CD4-positive, alpha-beta memory T cell (primary cell): Measurements from ENCODE around the gene PYCARD. TPM values are rescaled to one million over a fixed set of nuclear protein-coding genes. Genes with fewer than 3 reads are reported as not detected.
A peak's percentile ranks its signal among the peaks of the same experiment; 100 is the strongest.

Experiments used
- CTCF ChIA-PET: fragments of 350-600 bp; sonication (Branson Sonifier 250); formaldehyde crosslinking; loops from one replicate; lab custom pipeline; 2021; ENCODE audit warnings: inconsistent platforms; ENCODE audit not compliant: partially characterized antibody; lab: Charles Lee
- POLR2A ChIA-PET: fragments of 350-600 bp; sonication (Branson Sonifier 250); formaldehyde crosslinking; loops from one replicate; lab custom pipeline; 2021; ENCODE audit not compliant: partially characterized antibody; lab: Charles Lee
- DNase-seq, 5 donors: peaks; one replicate each; pipeline versions ENCODE4 v3.0.0 to v3.0.0-alpha.2; 2020 to 2022; ENCODE audit warnings: mixed read lengths in 1 of 5
- H3K27ac ChIP-seq: one replicate; pipeline ENCODE4 v1.7.0; 2013; ENCODE audit warnings: low read depth, low read length
- H3K27me3 ChIP-seq: 2 replicates; pipeline ENCODE4 v1.7.0; 2013; ENCODE audit warnings: mild to moderate bottlenecking, low read length, moderate library complexity; ENCODE audit not compliant: insufficient read depth
- H3K36me3 ChIP-seq: 2 replicates; pipeline ENCODE4 v1.7.0; 2013; ENCODE audit warnings: mild to moderate bottlenecking, low read length, moderate library complexity; ENCODE audit not compliant: insufficient read depth
- H3K4me1 ChIP-seq: 2 replicates; pipeline ENCODE4 v1.7.0; 2013; ENCODE audit warnings: mild to moderate bottlenecking, low read length, moderate library complexity; ENCODE audit not compliant: insufficient read depth
- H3K4me3 ChIP-seq, 2 donors: one replicate each; pipeline ENCODE4 v1.7.0; 2013; ENCODE audit warnings: low read length in 2 of 2, mild to moderate bottlenecking in 1 of 2
- H3K9me3 ChIP-seq, 2 donors: one replicate each; pipeline ENCODE4 v1.7.0; 2013; ENCODE audit warnings: low read length in 2 of 2, control low read depth in 1 of 2; ENCODE audit not compliant: control insufficient read depth in 1 of 2
- H3K27ac Mint-ChIP-seq, 7 donors: one replicate each; pipeline ENCODE4 v1.8.0; 2020 to 2021; ENCODE audit warnings: mixed read lengths in 7 of 7, mild to moderate bottlenecking in 6 of 7, inconsistent platforms in 3 of 7, moderate library complexity in 3 of 7
- H3K27me3 Mint-ChIP-seq, 2 donors: one replicate each; pipeline ENCODE4 v1.8.0; 2020 to 2021; ENCODE audit warnings: mixed read lengths in 2 of 2
- H3K36me3 Mint-ChIP-seq, 2 donors: one replicate each; pipeline ENCODE4 v1.8.0; 2020 to 2021; ENCODE audit warnings: mixed read lengths in 2 of 2, inconsistent platforms in 1 of 2, mild to moderate bottlenecking in 1 of 2
- H3K4me1 Mint-ChIP-seq, 4 donors: one replicate each; pipeline ENCODE4 v1.8.0; 2020 to 2021; ENCODE audit warnings: mixed read lengths in 4 of 4, mild to moderate bottlenecking in 1 of 4
- H3K4me3 Mint-ChIP-seq, 8 donors: one replicate each; pipeline ENCODE4 v1.8.0; 2020 to 2021; ENCODE audit warnings: mixed read lengths in 8 of 8, mild to moderate bottlenecking in 7 of 8, moderate library complexity in 6 of 8, inconsistent platforms in 3 of 8
- H3K9me3 Mint-ChIP-seq, 8 donors: one replicate each; pipeline ENCODE4 v1.8.0; 2020 to 2021; ENCODE audit warnings: mixed read lengths in 8 of 8, mild to moderate bottlenecking in 5 of 8, inconsistent platforms in 3 of 8, moderate library complexity in 1 of 8
- intact Hi-C: fragments of 100-400 bp; cut with micrococcal nuclease; formaldehyde crosslinking; loops from one replicate; pipeline ENCODE4 v1.15.1; 2023
- polyA plus RNA-seq, 2 donors: library from polyadenylated mRNA; unstranded; fragments of 300-500 nt; fragmentation: Illumina TruSeq; gene quantifications; one replicate each; pipeline ENCODE4 v1.2.3, GENCODE V29; 2021
- total RNA-seq, 2 experiments: library from RNA; stranded (reverse); gene quantifications; one replicate each; pipeline ENCODE4 v1.2.3, GENCODE V29; 2021

Gene PYCARD
- total and polyA plus RNA-seq, 4 experiments from 2014 or later = 25.9 to 60.6 (median 39.5) TPM

DNA sequence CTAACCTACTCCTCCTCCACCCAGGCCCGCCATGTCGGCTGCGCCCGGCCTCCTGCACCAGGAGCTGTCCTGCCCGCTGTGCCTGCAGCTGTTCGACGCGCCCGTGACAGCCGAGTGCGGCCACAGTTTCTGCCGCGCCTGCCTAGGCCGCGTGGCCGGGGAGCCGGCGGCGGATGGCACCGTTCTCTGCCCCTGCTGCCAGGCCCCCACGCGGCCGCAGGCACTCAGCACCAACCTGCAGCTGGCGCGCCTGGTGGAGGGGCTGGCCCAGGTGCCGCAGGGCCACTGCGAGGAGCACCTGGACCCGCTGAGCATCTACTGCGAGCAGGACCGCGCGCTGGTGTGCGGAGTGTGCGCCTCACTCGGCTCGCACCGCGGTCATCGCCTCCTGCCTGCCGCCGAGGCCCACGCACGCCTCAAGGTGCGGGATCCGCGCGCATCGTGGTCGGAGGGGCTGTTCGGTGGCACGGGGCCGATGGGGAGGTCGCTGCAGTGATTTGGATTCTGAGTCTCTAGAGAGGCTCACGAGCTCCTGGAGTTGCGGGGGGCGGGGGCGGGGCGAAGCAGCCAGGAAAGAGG lies 12.2 kb upstream of the PYCARD start:
- Histone ChIP-seq H3K4me3 (no peak overlapping the region), H3K27me3 (peaks cover 26% of the 10 kb centered on the region), H3K27ac (no peak overlapping the region), H3K9me3 (no peaks in the 10 kb centered on the region), H3K4me1 (peaks cover 23% of the 10 kb centered on the region), H3K36me3 (no peaks in the 10 kb centered on the region)
- Mint-ChIP-seq H3K9me3 (peaks cover 0 to 2% (median 0%) of the 10 kb centered on the region in 8 donors), H3K4me1 (peaks cover 16 to 22% (median 18%) of the 10 kb centered on the region in 4 donors), H3K27ac (no peak overlapping the region), H3K4me3 (peak overlapping the region; percentile 57 to 80 (median 68)), H3K27me3 (peaks cover 27 to 32% of the 10 kb centered on the region in 2 donors), H3K36me3 (no peaks in the 10 kb centered on the region)
- DNase-seq = peak in 1 of 5 donors; percentile 18
- ChIA-PET POLR2A (interaction anchor here (1.1 to 3.7 kb wide), 2 partner anchors 13 to 73 kb away, joined by 4 to 31 read pairs; partner anchors contain the start of gene PYCARD), CTCF (no interaction called here)
- intact Hi-C loops = no loop called here

DNA sequence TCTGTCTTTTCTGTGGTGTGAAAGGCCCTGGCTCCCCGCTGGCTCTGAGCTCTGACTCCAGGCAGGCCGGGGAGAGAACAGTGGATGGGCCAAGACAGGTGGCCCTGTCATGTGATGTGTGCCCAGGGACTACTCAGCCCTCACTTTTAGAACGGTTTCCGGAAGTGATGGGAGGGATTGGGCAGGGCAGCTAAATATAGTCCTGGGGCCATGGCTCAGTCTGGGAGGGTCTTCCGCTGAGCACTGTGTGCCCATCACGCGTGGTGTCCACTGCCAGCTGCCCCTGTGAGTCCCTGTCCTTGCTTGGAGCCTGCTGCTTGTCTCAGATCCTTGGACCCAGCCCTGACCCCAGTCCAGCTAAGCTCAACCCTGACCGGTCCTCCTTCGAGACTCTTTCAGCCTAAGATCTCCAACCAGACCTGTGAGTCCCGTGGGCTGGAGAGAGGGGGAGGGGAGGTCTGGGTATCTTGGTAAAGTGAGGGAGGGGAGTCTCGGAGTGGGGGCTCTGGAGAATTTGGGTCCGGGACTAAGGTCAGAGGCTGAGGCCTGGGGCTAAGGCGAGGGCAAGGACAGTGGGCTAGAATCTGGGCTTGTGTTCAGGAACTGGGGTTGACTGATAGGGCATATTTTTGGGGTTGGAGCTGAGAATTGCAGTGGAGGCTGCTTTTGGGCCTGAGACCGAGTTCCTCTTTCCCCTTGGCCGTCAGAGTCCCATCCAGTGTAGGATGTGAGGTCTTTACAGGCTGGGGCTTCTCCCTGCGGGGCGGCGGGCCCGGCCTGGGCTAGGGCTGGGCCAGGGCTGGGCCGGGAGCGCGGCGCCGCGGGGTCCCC lies 11.5 kb upstream of the PYCARD start, which contains the start of gene TRIM72:
Gene TRIM72 (plus strand): TSS at position 243 of the 831 bp plus-strand sequence. CDS start 620 bp downstream, outside the sequence.
- H3K36me3 Mint-ChIP-seq = no peaks in the 10 kb centered on the region
- H3K27me3 Mint-ChIP-seq = peaks cover 27 to 32% of the 10 kb centered on the region in 2 donors
- peaks cover 26% of the 10 kb centered on the region for H3K27me3 ChIP-seq
- H3K9me3 Mint-ChIP-seq = peaks cover 0 to 2% (median 0%) of the 10 kb centered on the region in 8 donors
- no peak within 1 kb of the TSS for H3K4me3 ChIP-seq
- no peak within 1 kb of the TSS for H3K27ac ChIP-seq
- H3K4me3 Mint-ChIP-seq = peak within 1 kb of the TSS in 6 of 8 donors; percentile 36 to 80 (median 62)
- H3K36me3 ChIP-seq = no peaks in the 10 kb centered on the region
- peaks cover 23% of the 10 kb centered on the region for H3K4me1 ChIP-seq
- intact Hi-C loops = no loop called here
- no peak for DNase-seq
- H3K9me3 ChIP-seq = no peaks in the 10 kb centered on the region
- ChIA-PET POLR2A (interaction anchor here (0.6 to 3.7 kb wide), 3 partner anchors 12 to 119 kb away, joined by 3 to 31 read pairs (median 4); partner anchors contain the start of gene PYCARD), CTCF (no interaction called here)
- H3K27ac Mint-ChIP-seq = peak within 1 kb of the TSS in 2 of 7 donors; percentile 3 to 15
- peaks cover 16 to 22% (median 18%) of the 10 kb centered on the region in 4 donors for H3K4me1 Mint-ChIP-seq

DNA sequence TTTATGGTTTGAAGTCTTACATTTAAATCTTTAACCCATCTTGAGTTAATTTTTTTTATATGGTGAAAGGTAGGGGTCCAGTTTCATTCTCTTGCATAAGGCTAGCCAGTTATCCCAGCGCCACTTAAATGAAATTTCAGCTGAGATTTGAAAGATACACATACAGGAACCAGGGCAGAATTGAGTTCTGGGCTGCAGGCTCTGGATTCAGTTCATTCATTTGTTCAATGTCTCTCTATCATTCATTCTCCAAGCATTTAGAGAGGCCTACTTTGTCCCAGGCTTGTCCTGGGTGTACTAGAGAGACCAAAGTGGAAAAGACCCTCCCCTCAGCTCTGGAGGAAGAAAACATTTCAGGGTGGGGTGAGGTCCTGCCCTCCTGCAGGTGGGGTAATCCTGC lies 10.8 kb upstream of the PYCARD start:
- Mint-ChIP-seq H3K4me3 (peak overlapping the region in 1 of 8 donors; percentile 21), H3K27me3 (peaks cover 25% of the 10 kb centered on the region in 2 donors), H3K4me1 (peaks cover 16 to 22% (median 18%) of the 10 kb centered on the region in 4 donors), H3K36me3 (no peaks in the 10 kb centered on the region), H3K9me3 (peaks cover 0 to 2% (median 0%) of the 10 kb centered on the region in 8 donors), H3K27ac (no peak overlapping the region)
- Histone ChIP-seq H3K36me3 (no peaks in the 10 kb centered on the region), H3K9me3 (no peaks in the 10 kb centered on the region), H3K4me3 (no peak overlapping the region), H3K4me1 (peaks cover 23% of the 10 kb centered on the region), H3K27ac (no peak overlapping the region), H3K27me3 (peaks cover 26% of the 10 kb centered on the region)
- no peak for DNase-seq
- POLR2A ChIA-PET = interaction anchor here (0.6 to 0.9 kb wide), 2 partner anchors 15 to 118 kb away, joined by 3 to 4 read pairs; no protein-coding TSS in a partner anchor
- CTCF ChIA-PET = no interaction called here
- intact Hi-C loops = no loop called here

DNA sequence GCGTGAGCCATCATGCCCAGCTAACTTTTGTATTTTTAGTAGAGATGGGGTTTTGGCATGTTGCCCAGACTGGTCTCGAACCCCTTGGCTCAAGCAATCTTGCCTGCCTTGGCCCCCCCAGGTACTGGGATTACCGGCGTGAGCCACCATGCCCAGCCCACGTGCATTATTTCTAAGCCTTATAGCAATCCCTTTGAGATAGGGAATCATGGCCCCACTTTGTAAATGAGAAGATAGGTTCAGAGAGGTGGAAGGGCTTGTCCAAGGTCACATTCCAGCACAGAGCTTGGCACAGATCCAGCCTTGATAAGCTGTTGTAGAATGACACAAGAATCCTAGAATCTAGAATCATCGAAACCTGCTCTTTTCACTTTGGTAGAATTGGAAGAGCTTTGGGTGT lies 4.2 kb upstream of the PYCARD start:
- peaks cover 0 to 7% of the 10 kb centered on the region in 2 donors for H3K36me3 Mint-ChIP-seq
- POLR2A ChIA-PET = interaction anchor here (1.6 kb wide), 1 partner anchor 9 kb away, joined by 4 read pairs; no protein-coding TSS in a partner anchor
- H3K4me1 Mint-ChIP-seq = peaks cover 12 to 27% (median 18%) of the 10 kb centered on the region in 4 donors

DNA sequence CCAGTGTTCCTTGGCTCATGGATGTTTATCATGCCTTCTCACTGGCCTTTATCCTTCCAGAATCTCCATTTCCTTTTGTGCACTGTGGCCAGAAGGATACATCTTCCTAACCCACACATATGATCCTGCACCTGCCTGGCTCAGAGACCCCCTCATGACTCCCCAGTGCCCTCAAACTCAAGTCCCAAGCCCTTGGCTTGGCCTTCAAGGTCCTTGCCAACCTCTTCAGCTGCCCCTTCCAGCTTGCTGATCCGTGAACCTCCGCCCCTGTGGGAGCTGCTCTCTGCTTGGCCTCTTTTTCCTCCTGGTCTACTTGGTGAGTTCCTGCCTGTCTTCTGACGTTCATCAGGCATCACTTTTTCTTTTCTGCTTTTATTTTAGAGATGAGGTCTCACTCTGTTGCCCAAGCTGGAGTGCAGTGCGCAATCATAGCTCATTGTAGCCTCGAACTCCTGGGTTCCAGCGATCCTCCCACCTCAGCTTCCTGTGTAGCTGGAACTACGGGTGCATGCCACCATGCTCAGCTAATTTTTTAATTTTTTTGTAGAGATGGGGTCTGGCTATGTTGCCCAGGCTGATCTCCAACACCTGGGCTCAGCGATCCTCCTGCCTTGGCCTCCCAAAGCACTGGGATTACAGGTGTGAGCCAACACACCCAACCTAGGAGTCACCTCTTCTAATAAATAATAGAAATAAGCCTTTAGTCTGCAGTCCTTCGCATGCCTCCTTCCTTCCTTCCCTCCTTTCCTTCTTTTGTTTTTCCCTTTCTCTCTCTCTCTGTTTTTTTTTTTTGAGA lies 2.5 kb upstream of the PYCARD start:
- Mint-ChIP-seq H3K9me3 (peaks cover 0 to 8% (median 0%) of the 10 kb centered on the region in 8 donors), H3K4me3 (peak overlapping the region in 4 of 8 donors; percentile 7 to 69 (median 60)), H3K27me3 (no peaks in the 10 kb centered on the region), H3K4me1 (peaks cover 21 to 43% (median 30%) of the 10 kb centered on the region in 4 donors), H3K27ac (peak overlapping the region in 4 of 7 donors; percentile 19 to 91 (median 63)), H3K36me3 (peaks cover 0 to 13% of the 10 kb centered on the region in 2 donors)
- DNase-seq = no peak
- Histone ChIP-seq H3K36me3 (no peaks in the 10 kb centered on the region), H3K27ac (no peak overlapping the region), H3K4me1 (peaks cover 28% of the 10 kb centered on the region), H3K9me3 (no peaks in the 10 kb centered on the region), H3K4me3 (no peak overlapping the region), H3K27me3 (no peaks in the 10 kb centered on the region)
- CTCF ChIA-PET = interaction anchor here (0.7 kb wide), 1 partner anchor 152 kb away, joined by 3 read pairs; no protein-coding TSS in a partner anchor
- intact Hi-C loops = no loop called here
- POLR2A ChIA-PET = interaction anchor here (6.0 kb wide), 1 partner anchor 27 kb away, joined by 119 read pairs; the partner anchor contains the start of gene FUS

More for the DNA sequence above, 4.2 kb upstream of the PYCARD start:
- no peak for DNase-seq
- no peak overlapping the region for H3K4me3 ChIP-seq
- intact Hi-C loops = no loop called here
- H3K27ac ChIP-seq = no peak overlapping the region
- peaks cover 0 to 1% of the 10 kb centered on the region in 2 donors for H3K27me3 Mint-ChIP-seq
- CTCF ChIA-PET = no interaction called here
- H3K36me3 ChIP-seq = no peaks in the 10 kb centered on the region
- peaks cover 11% of the 10 kb centered on the region for H3K4me1 ChIP-seq
- no peaks in the 10 kb centered on the region for H3K27me3 ChIP-seq
- H3K9me3 Mint-ChIP-seq = peaks cover 0 to 6% (median 0%) of the 10 kb centered on the region in 8 donors
- no peak overlapping the region for H3K4me3 Mint-ChIP-seq
- H3K27ac Mint-ChIP-seq = peak overlapping the region in 1 of 7 donors; percentile 63
- no peaks in the 10 kb centered on the region for H3K9me3 ChIP-seq

DNA sequence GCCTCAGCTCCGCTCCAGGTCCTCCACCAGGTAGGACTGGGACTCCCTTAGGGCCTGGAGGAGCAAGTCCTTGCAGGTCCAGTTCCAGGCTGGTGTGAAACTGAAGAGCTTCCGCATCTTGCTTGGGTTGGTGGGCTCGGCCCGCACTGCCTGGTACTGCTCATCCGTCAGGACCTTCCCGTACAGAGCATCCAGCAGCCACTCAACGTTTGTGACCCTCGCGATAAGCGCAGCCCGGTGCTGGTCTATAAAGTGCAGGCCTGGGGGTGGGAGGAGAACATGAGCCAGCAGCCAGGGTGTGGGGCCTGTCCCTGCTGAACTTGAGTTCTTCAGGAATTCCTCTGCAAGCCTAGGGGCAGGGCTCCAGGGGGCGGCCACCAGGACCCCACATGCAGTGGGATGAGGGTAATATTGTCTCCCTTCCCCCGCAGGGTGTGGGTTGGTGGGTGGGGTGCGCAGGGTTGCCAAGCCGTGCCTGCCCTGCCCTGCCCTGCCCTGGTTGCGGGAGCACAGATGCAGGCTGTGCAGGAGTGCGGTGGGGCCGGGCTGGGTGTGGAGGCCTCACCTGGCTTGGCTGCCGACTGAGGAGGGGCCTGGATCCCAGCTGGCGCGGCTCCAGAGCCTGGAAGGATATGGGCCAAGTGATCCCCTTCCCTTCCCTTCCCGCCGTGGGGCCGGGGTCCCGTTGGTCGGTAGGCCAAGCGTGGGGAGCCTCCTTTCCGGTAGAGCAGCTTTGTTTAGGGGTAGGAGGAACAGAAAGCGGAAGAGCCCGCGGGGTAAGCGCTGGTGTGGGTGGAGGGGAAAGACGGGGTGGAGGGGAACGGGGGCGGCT lies 762 bp downstream of the PYCARD start:
- Histone ChIP-seq H3K4me1 (peaks cover 49% of the 10 kb centered on the region), H3K4me3 (peak overlapping the region; percentile 57 to 94), H3K27me3 (no peaks in the 10 kb centered on the region), H3K27ac (peak overlapping the region; percentile 59), H3K9me3 (no peaks in the 10 kb centered on the region), H3K36me3 (no peaks in the 10 kb centered on the region)
- Mint-ChIP-seq H3K36me3 (peaks cover 0 to 34% of the 10 kb centered on the region in 2 donors), H3K4me3 (peak overlapping the region; percentile 88 to 94 (median 90)), H3K27ac (peak overlapping the region; percentile 75 to 92 (median 86)), H3K4me1 (peaks cover 35 to 65% (median 46%) of the 10 kb centered on the region in 4 donors), H3K9me3 (peaks cover 0 to 11% (median 0%) of the 10 kb centered on the region in 8 donors), H3K27me3 (no peaks in the 10 kb centered on the region)
- ChIA-PET POLR2A (interaction anchor here (0.5 to 6.0 kb wide), 22 partner anchors 8 to 675 kb away, joined by 3 to 119 read pairs (median 8); partner anchors contain the start of genes ARMC5, FUS, KAT8 and PYDC1), CTCF (interaction anchor here (0.9 to 3.3 kb wide), 10 partner anchors 8 to 241 kb away, joined by 3 to 11 read pairs (median 4); partner anchors contain the start of gene KAT8)
- intact Hi-C loops = loop anchor here (2.0 kb wide), 2 partner anchors 23 to 241 kb away; partner anchors contain the start of gene ZNF843
- DNase-seq = peak; percentile 52 to 61 (median 58)
